Panc1 (cell line): ENCODE measurements around the gene OR6J1. TPM values are rescaled to one million over a fixed set of nuclear protein-coding genes. Genes with fewer than 3 reads are reported as not detected.

Experiments
- ATAC-seq: fragments of 200-7000 bp; cut with Tn5 transposase; 2 replicates; pipeline ENCODE4 v1.9.1; 2020; ENCODE audit warnings: mild to moderate bottlenecking, moderate library complexity
- BruUV-seq: library from RNA; stranded (reverse); fragments of 400-500 nt; replicated peaks from 2 replicates; lab custom pipeline; 2021; lab: Mats Ljungman, UMichigan
- CTCF ChIA-PET: fragments of 300-600 bp; sonication (Branson Sonifier 250); formaldehyde crosslinking; loops from one replicate; lab custom pipeline; 2022; ENCODE audit warnings: antibody characterized with exemption; lab: Charles Lee
- POLR2A ChIA-PET: fragments of 300-600 bp; sonication (Branson Sonifier 250); formaldehyde crosslinking; loops from one replicate; lab custom pipeline; 2022; ENCODE audit warnings: antibody characterized with exemption; lab: Charles Lee
- DNase-seq: peaks from one replicate; pipeline ENCODE4 v3.0.0-alpha.2; 2010; ENCODE audit warnings: low read depth, low spot score
- H3K27ac ChIP-seq: 2 replicates; pipeline ENCODE4 v1.5.1; 2011; ENCODE audit warnings: mild to moderate bottlenecking, low read length, inconsistent platforms
- H3K27me3 ChIP-seq: fragments of 200-500 bp; sonication (Bioruptor generic); 2 replicates; pipeline ENCODE4 v1.6.0; 2014; ENCODE audit warnings: low read length, inconsistent platforms; ENCODE audit not compliant: control insufficient read depth, insufficient read depth
- H3K36me3 ChIP-seq: fragments of 200-500 bp; sonication (Bioruptor generic); 2 replicates; pipeline ENCODE4 v1.5.1; 2014; ENCODE audit warnings: inconsistent platforms, mild to moderate bottlenecking, low read length, moderate library complexity; ENCODE audit not compliant: control insufficient read depth, insufficient read depth
- H3K4me1 ChIP-seq: 2 replicates; pipeline ENCODE4 v1.5.1; 2011; ENCODE audit warnings: inconsistent platforms, mild to moderate bottlenecking, low read length, moderate library complexity; ENCODE audit not compliant: control insufficient read depth, insufficient read depth
- H3K4me3 ChIP-seq, 2 experiments: 2 replicates each; pipeline ENCODE4 v1.5.1; 2011 to 2012; ENCODE audit warnings: low read depth in 2 of 2, low read length in 2 of 2, mild to moderate bottlenecking in 2 of 2, inconsistent platforms in 1 of 2, moderate library complexity in 1 of 2
- H3K9me3 ChIP-seq: fragments of 200-500 bp; sonication (Bioruptor generic); 2 replicates; pipeline ENCODE4 v1.5.1; 2014; ENCODE audit warnings: low read depth, mild to moderate bottlenecking, inconsistent platforms, low read length, moderate library complexity; ENCODE audit not compliant: control insufficient read depth, insufficient read depth
- POLR2AphosphoS5 ChIP-seq: IDR thresholded peaks from 2 replicates; pipeline ENCODE4 v1.6.1; 2012; ENCODE audit warnings: mild to moderate bottlenecking, low read depth, low read length, moderate library complexity
- SIN3A ChIP-seq: IDR thresholded peaks from 2 replicates; pipeline ENCODE4 v1.6.1; 2012; ENCODE audit warnings: low read depth, mild to moderate bottlenecking, low read length, moderate library complexity, borderline replicate concordance; ENCODE audit not compliant: insufficient read depth
- TCF7L2 ChIP-seq: IDR thresholded peaks from 2 replicates; pipeline ENCODE4 v1.6.1; 2011; ENCODE audit warnings: mild to moderate bottlenecking, low read depth, low read length, inconsistent platforms
- in situ Hi-C: cut with HindIII; loops from 2 replicates; pipeline ENCODE4 v1.10.0; 2016; ENCODE audit warnings: low sequenced_read_pairs, low pct_unique_long_range_greater_than_20kb
- intact Hi-C: fragments of 100-400 bp; cut with micrococcal nuclease; formaldehyde crosslinking; loops from one replicate; pipeline ENCODE4 v1.10.0; 2022; ENCODE audit not compliant: unreplicated experiment
- total RNA-seq: library from RNA; stranded (reverse); gene quantifications from one replicate; pipeline ENCODE4 v1.2.1, GENCODE V29; 2021; ENCODE audit not compliant: unreplicated experiment
- TF ChIP-seq, protein P1 (sequence below), 2 experiments: IDR thresholded peaks; 2 replicates each; pipeline ENCODE4 v1.6.1; 2011 to 2012; ENCODE audit warnings: low read depth in 2 of 2, control low read depth in 1 of 2, low read length in 1 of 2, mild to moderate bottlenecking in 1 of 2, moderate library complexity in 1 of 2; ENCODE audit not compliant: insufficient read depth in 1 of 2
- TF ChIP-seq, protein P2 (sequence below): fragments of 450-650 bp; IDR thresholded peaks from 2 replicates; pipeline ENCODE4 v1.5.1; 2017; ENCODE audit warnings: mild to moderate bottlenecking

OR6J1 gene
- total RNA-seq, 1 experiment from 2014 or later = not detected

DNA sequence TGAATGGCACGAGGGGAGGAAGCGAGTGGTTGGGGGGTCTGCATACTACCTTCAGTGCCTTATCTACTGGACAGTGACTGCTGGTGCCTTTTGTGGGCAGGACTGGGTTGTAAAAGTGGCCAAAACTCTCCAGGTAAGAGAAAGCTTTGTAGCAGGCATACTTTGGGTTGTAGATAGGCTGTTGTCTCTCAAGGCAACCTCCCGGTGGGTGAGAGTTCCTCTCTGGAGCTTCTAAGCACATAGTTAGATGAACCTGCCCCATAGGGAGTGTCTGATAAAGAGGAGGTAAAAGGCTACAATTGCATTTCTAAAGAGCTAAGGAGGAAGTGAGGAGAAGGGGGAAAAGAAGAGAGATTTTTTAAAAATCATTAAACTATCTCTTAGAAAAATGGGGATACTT lies 51.0 kb downstream of the OR6J1 start:
- ChIA-PET POLR2A (interaction anchor here (1.3 kb wide), 1 partner anchor 173 kb away, joined by 5 read pairs; the partner anchor contains the start of gene OXA1L), CTCF (no interaction called here)
- in situ Hi-C loops (no loop called here), intact Hi-C loops (no loop called here)
- Histone ChIP-seq H3K27me3 (no peaks in the 10 kb centered on the region; the same call in 1 of the 2 replicates), H3K36me3 (no peaks in the 10 kb centered on the region; the same call in 1 of the 2 replicates), H3K4me1 (peaks cover under 1% of the 10 kb centered on the region; the same call in 1 of the 2 replicates), H3K27ac (no peak overlapping the region), H3K9me3 (no peaks in the 10 kb centered on the region), H3K4me3 (no peak overlapping the region)
- BruUV-seq = no TSS peak
- DNase-seq (no peak), ATAC-seq (no peak)
- TF ChIP-seq TCF7L2 = no peak
- TF ChIP-seq, protein P1, sequence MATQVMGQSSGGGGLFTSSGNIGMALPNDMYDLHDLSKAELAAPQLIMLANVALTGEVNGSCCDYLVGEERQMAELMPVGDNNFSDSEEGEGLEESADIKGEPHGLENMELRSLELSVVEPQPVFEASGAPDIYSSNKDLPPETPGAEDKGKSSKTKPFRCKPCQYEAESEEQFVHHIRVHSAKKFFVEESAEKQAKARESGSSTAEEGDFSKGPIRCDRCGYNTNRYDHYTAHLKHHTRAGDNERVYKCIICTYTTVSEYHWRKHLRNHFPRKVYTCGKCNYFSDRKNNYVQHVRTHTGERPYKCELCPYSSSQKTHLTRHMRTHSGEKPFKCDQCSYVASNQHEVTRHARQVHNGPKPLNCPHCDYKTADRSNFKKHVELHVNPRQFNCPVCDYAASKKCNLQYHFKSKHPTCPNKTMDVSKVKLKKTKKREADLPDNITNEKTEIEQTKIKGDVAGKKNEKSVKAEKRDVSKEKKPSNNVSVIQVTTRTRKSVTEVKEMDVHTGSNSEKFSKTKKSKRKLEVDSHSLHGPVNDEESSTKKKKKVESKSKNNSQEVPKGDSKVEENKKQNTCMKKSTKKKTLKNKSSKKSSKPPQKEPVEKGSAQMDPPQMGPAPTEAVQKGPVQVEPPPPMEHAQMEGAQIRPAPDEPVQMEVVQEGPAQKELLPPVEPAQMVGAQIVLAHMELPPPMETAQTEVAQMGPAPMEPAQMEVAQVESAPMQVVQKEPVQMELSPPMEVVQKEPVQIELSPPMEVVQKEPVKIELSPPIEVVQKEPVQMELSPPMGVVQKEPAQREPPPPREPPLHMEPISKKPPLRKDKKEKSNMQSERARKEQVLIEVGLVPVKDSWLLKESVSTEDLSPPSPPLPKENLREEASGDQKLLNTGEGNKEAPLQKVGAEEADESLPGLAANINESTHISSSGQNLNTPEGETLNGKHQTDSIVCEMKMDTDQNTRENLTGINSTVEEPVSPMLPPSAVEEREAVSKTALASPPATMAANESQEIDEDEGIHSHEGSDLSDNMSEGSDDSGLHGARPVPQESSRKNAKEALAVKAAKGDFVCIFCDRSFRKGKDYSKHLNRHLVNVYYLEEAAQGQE (IDR thresholded peaks at IDR 0.05; ENCODE audit: insufficient read depth in 1 of 2, low read depth in 2 of 2, low read length in 1 of 2) = no peak
- TF ChIP-seq SIN3A = no peak
- no peak for TF ChIP-seq POLR2AphosphoS5
- TF ChIP-seq, protein P2, sequence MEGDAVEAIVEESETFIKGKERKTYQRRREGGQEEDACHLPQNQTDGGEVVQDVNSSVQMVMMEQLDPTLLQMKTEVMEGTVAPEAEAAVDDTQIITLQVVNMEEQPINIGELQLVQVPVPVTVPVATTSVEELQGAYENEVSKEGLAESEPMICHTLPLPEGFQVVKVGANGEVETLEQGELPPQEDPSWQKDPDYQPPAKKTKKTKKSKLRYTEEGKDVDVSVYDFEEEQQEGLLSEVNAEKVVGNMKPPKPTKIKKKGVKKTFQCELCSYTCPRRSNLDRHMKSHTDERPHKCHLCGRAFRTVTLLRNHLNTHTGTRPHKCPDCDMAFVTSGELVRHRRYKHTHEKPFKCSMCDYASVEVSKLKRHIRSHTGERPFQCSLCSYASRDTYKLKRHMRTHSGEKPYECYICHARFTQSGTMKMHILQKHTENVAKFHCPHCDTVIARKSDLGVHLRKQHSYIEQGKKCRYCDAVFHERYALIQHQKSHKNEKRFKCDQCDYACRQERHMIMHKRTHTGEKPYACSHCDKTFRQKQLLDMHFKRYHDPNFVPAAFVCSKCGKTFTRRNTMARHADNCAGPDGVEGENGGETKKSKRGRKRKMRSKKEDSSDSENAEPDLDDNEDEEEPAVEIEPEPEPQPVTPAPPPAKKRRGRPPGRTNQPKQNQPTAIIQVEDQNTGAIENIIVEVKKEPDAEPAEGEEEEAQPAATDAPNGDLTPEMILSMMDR = no peak

DNA sequence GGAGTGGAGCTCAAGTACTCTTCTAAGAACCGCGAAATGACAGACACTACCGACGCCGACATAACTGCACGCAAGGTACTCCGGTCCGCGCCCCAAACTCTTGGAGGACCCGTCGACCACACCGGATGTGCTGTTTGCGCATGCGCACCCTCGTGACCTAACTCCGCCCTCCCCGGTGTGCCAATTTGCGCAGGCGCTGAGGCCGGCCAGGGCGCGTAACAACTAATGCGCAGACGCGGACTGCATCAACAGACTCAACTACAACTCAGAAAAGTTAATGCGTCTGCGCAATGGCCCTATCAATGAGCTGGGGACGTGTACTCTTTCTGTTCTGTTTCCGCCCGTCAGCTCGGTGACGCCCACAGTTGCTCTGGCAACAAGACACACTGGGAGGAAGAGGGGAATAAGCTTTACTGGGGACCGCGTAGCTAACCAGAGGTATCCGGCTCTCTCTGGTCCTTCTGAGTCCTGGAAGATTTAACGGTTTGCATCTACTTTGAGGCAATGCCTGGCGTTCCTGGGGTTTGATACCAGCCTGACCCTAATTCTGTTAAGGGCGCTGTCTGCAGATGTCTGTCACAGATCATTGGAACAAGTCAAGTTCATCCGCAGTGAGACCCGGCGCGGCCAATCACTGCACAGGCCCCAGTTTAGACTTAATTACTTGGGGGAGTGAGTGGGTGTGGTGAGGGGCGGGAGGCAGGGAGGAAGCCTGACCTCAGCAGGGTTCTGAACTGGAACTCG lies 54.9 kb downstream of the OR6J1 start, which contains the start of gene DAD1:
Gene DAD1 (minus strand): TSS at position 129 of the 744 bp plus-strand sequence. CDS start 67 bp downstream, at position 62.
- peak; percentile 88 for TF ChIP-seq POLR2AphosphoS5
- TF ChIP-seq, protein P2 = no peak; the same call in 1 of the 2 replicates
- peak; percentile 80; the same call in 1 of the 2 replicates for TF ChIP-seq SIN3A
- no peaks in the 10 kb centered on the region for H3K9me3 ChIP-seq
- H3K4me1 ChIP-seq = peaks cover 4% of the 10 kb centered on the region
- ChIA-PET POLR2A (interaction anchor here (0.6 to 1.9 kb wide), 8 partner anchors 10 to 977 kb away, joined by 3 to 14 read pairs (median 5); partner anchors contain the start of genes ABHD4, OXA1L and REM2), CTCF (interaction anchor here (0.6 kb wide), 1 partner anchor 176 kb away, joined by 5 read pairs; no protein-coding TSS in a partner anchor)
- no peaks in the 10 kb centered on the region; the same call in 1 of the 2 replicates for H3K36me3 ChIP-seq
- ATAC-seq (peak; percentile 99), DNase-seq (peak; percentile 97)
- H3K27ac ChIP-seq = peak within 1 kb of the TSS; percentile 96
- H3K27me3 ChIP-seq = no peaks in the 10 kb centered on the region; the same call in 1 of the 2 replicates
- peak within 1 kb of the TSS; percentile 91 to 98 for H3K4me3 ChIP-seq
- no TSS peak for BruUV-seq
- intact Hi-C loops = no loop called here
- in situ Hi-C loops = no loop called here
